SK-N-SH (cell line): ENCODE data around the gene CSNK1D. TPM values are rescaled to one million over a fixed set of nuclear protein-coding genes. Genes with fewer than 3 reads are reported as not detected.

Experiments used
- CTCF ChIA-PET: fragments of 300-600, 350-600 bp; formaldehyde crosslinking; extraction: SDS; loops from one replicate; lab custom pipeline; 2021; lab: Yijun Ruan, JAX
- POLR2A ChIA-PET: fragments of 350-600 bp; sonication (Branson Sonifier 250); formaldehyde crosslinking; extraction: SDS; loops from one replicate; lab custom pipeline; 2020; ENCODE audit warnings: antibody characterized with exemption, inconsistent platforms; lab: Yijun Ruan, JAX
- DNase-seq: peaks from one replicate; pipeline ENCODE4 v3.0.0; 2012
- H2AFZ ChIP-seq: fragments of 200-600 bp; sonication (generic); 2 replicates; pipeline ENCODE4 v1.8.1; 2016; ENCODE audit warnings: antibody characterized with exemption, mild to moderate bottlenecking, low read depth
- H3F3A ChIP-seq: fragments of 200-600 bp; sonication (generic); replicated peaks from 2 replicates; pipeline ENCODE3; 2016; ENCODE audit warnings: antibody characterized with exemption, mild to moderate bottlenecking; ENCODE audit not compliant: insufficient read depth
- H3K27ac ChIP-seq, 2 experiments: fragments of 200-500 bp in 1 of 2; fragments of 200-600 bp in 1 of 2; sonication (Bioruptor generic) in 1 of 2; sonication (generic), shearing (Covaris generic) in 1 of 2; 2 replicates each; pipeline versions ENCODE4 v1.5.1 to v1.6.1; 2014 to 2016; ENCODE audit warnings: low read depth in 2 of 2, inconsistent platforms in 1 of 2, low read length in 1 of 2, mild to moderate bottlenecking in 1 of 2, mixed read lengths in 1 of 2
- H3K27me3 ChIP-seq: fragments of 200-600 bp; sonication (generic), shearing (Covaris generic); 2 replicates; pipeline ENCODE4 v1.6.1; 2016; ENCODE audit warnings: mixed run types; ENCODE audit not compliant: insufficient read depth
- H3K36me3 ChIP-seq, 2 experiments: fragments of 200-500 bp in 1 of 2; fragments of 200-600 bp in 1 of 2; sonication (Bioruptor generic) in 1 of 2; sonication (generic) in 1 of 2; replicated peaks in 1 of 2; 2 replicates each; pipeline versions ENCODE3 to v1.5.1; 2014 to 2016; ENCODE audit warnings: low read length in 1 of 2, mild to moderate bottlenecking in 1 of 2; ENCODE audit not compliant: insufficient read depth in 2 of 2, control insufficient read depth in 1 of 2
- H3K4me1 ChIP-seq, 2 experiments: fragments of 200-500 bp in 1 of 2; fragments of 200-600 bp in 1 of 2; sonication (Bioruptor generic) in 1 of 2; sonication (generic), shearing (Covaris generic) in 1 of 2; 2 replicates each; pipeline versions ENCODE4 v1.5.1 to v1.6.1; 2014 to 2016; ENCODE audit warnings: low read depth in 1 of 2, low read length in 1 of 2, mixed run types in 1 of 2; ENCODE audit not compliant: insufficient read depth in 2 of 2, control insufficient read depth in 1 of 2
- H3K4me2 ChIP-seq: fragments of 200-600 bp; sonication (generic), shearing (Covaris generic); 2 replicates; pipeline ENCODE4 v1.6.1; 2017; ENCODE audit warnings: mixed run types
- H3K4me3 ChIP-seq, 2 experiments: fragments of 200-500 bp in 1 of 2; fragments of 200-600 bp in 1 of 2; sonication (Bioruptor generic) in 1 of 2; sonication (generic), shearing (Covaris generic) in 1 of 2; 2 replicates each; pipeline versions ENCODE4 v1.5.1 to v1.8.1; 2014 to 2016; ENCODE audit warnings: low read depth in 2 of 2, inconsistent platforms in 1 of 2, low read length in 1 of 2, mild to moderate bottlenecking in 1 of 2, mixed read lengths in 1 of 2, moderate library complexity in 1 of 2
- H3K79me2 ChIP-seq: fragments of 200-600 bp; sonication (generic); 2 replicates; pipeline ENCODE4 v1.8.1; 2017; ENCODE audit warnings: mild to moderate bottlenecking; ENCODE audit not compliant: insufficient read depth
- H3K9ac ChIP-seq: fragments of 200-600 bp; sonication (generic); 2 replicates; pipeline ENCODE4 v1.6.1; 2017; ENCODE audit warnings: mixed run types
- H3K9me2 ChIP-seq: fragments of 200-600 bp; sonication (generic); 2 replicates; pipeline ENCODE4 v1.6.1; 2017; ENCODE audit warnings: mixed run types
- H3K9me3 ChIP-seq: fragments of 200-600 bp; sonication (generic); 2 replicates; pipeline ENCODE4 v1.6.1; 2017; ENCODE audit warnings: mixed run types, mild to moderate bottlenecking, moderate library complexity
- H4K20me1 ChIP-seq: fragments of 200-600 bp; sonication (generic); 2 replicates; pipeline ENCODE4 v1.6.1; 2017; ENCODE audit warnings: mild to moderate bottlenecking, mixed run types; ENCODE audit not compliant: insufficient read depth
- ELF1 ChIP-seq: IDR thresholded peaks from 2 replicates; pipeline ENCODE4 v1.4.0; 2012
- EZH2phosphoT487 ChIP-seq: fragments of 200-600 bp; sonication (generic); IDR thresholded peaks from 2 replicates; pipeline ENCODE4 v1.6.1; 2017; ENCODE audit warnings: low read depth, mixed run types, mild to moderate bottlenecking, antibody characterized with exemption, moderate library complexity, borderline replicate concordance
- FOSL2 ChIP-seq: IDR thresholded peaks from 2 replicates; pipeline ENCODE4 v1.4.0; 2012; ENCODE audit warnings: low read depth, mild to moderate bottlenecking, moderate library complexity, borderline replicate concordance
- JUND ChIP-seq: IDR thresholded peaks from 2 replicates; pipeline ENCODE4 v1.4.0; 2012
- NFIC ChIP-seq: IDR thresholded peaks from 2 replicates; pipeline ENCODE4 v1.4.0; 2012; ENCODE audit warnings: borderline replicate concordance
- NRF1 ChIP-seq: IDR thresholded peaks from 2 replicates; pipeline ENCODE4 v1.6.1; 2012; ENCODE audit warnings: low read depth, mild to moderate bottlenecking, low read length
- PBX3 ChIP-seq: IDR thresholded peaks from 2 replicates; pipeline ENCODE4; 2012
- RAD21 ChIP-seq: IDR thresholded peaks from 2 replicates; pipeline ENCODE4 v1.6.1; 2012; ENCODE audit warnings: mild to moderate bottlenecking, low read length
- RCOR1 ChIP-seq: fragments of 150-350 bp; IDR thresholded peaks from 2 replicates; pipeline ENCODE4 v1.6.1; 2017; ENCODE audit warnings: antibody characterized with exemption, low read length
- RXRA ChIP-seq: IDR thresholded peaks from 2 replicates; pipeline ENCODE4 v1.4.0; 2012; ENCODE audit warnings: low read depth, mild to moderate bottlenecking, borderline replicate concordance
- SIN3A ChIP-seq: IDR thresholded peaks from 2 replicates; pipeline ENCODE4 v1.6.1; 2012; ENCODE audit warnings: low read depth, mild to moderate bottlenecking, low read length, moderate library complexity, borderline replicate concordance
- SMC3 ChIP-seq: IDR thresholded peaks from 2 replicates; pipeline ENCODE4 v1.6.1; 2012; ENCODE audit warnings: low read depth, low read length, improper control_type of control experiment
- TAF1 ChIP-seq: IDR thresholded peaks from 2 replicates; pipeline ENCODE4 v1.6.1; 2012; ENCODE audit warnings: low read depth, mild to moderate bottlenecking, low read length, moderate library complexity, borderline replicate concordance
- TCF12 ChIP-seq: IDR thresholded peaks from 2 replicates; pipeline ENCODE4 v1.4.0; 2012
- YY1 ChIP-seq: IDR thresholded peaks from 2 replicates; pipeline ENCODE4 v1.4.0; 2012; ENCODE audit warnings: low read depth, mild to moderate bottlenecking
- ZBTB33 ChIP-seq: IDR thresholded peaks from 2 replicates; pipeline ENCODE4 v1.4.0; 2012; ENCODE audit warnings: low read depth, borderline replicate concordance
- WGBS: methylation state at CpG from one replicate; pipeline ENCODE4 v1.1.6; 2017; ENCODE audit warnings: low lambda C conversion rate; 5-methylcytosine and 5-hydroxymethylcytosine counted together
- polyA plus RNA-seq, 3 experiments: library from polyadenylated mRNA; depleted of rRNA; stranded (reverse); fragments of >200 nt; gene quantifications; 2 replicates each; pipeline ENCODE4 v1.2.3, GENCODE V29; 2012
- TF ChIP-seq, protein P1 (sequence below): IDR thresholded peaks from 2 replicates; pipeline ENCODE4 v1.6.1; 2012; ENCODE audit warnings: mild to moderate bottlenecking, low read depth, low read length, moderate library complexity
- TF ChIP-seq, protein P2 (sequence below): fragments of 150-350 bp; IDR thresholded peaks from 2 replicates; pipeline ENCODE4 v1.6.1; 2017; ENCODE audit warnings: antibody characterized with exemption, low read length, low read depth, borderline replicate concordance
- TF ChIP-seq, protein P3 (sequence below): fragments of 200-600 bp; sonication (generic); IDR thresholded peaks from 2 replicates; pipeline ENCODE4 v1.6.1; 2017; ENCODE audit warnings: antibody characterized with exemption, mild to moderate bottlenecking, moderate library complexity

CSNK1D gene
- polyA plus RNA-seq, 1 of the 3 experiments (the other 2 are of a cell fraction): 216 TPM

DNA sequence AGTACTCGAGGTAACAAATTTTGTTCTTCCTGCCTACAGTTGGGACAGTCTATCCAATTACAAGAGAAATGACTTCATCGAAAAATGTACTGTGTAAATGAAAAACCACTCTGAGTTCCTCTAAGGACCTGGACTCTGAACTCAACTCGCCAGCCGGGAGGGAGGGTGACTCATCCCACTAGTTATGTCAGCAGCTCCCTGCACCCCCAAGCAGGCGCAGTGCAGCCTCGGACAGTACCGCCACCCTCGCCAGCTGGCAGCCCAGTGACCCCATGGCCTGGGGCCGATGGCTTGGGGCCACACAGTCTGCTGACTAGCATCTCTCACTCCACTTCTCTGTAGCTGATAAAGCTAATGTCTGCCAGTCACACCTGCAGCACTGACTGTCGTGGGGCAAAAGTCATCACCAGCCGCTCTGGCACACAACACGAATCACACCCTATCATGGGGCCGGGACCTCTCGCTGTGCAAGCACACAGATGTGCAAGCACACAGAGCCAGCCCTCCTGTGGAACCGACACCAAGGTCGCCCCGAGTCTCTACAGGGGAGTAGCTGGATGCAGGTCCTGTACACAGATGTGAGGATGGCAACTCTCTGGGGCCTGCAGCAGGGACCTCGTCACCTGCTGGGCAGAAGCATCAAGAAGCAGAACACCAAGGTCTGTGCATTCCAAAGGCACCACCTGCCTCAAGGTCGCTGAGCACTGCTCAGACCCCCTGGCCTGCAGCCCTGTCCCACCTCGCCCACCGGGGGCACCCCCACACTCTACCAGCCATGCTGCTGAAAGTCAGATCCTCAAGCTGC, 5.7 kb downstream of the CSNK1D start:
- TF ChIP-seq YY1 (no peak), SIN3A (peak; percentile 87), ZBTB33 (no peak), NFIC (0 out of 2 replicates have a peak, but pooled peaks have one; percentile 55), PBX3 (peak; percentile 64), SMC3 (no peak), RCOR1 (no peak), ELF1 (no peak), RAD21 (no peak), JUND (peak; percentile 95; the same call in 1 of the 2 replicates), RXRA (no peak; the same call in 1 of the 2 replicates), FOSL2 (peak; percentile 98; the same call in 1 of the 2 replicates), NRF1 (peak; percentile 51; the same call in 1 of the 2 replicates), EZH2phosphoT487 (no peak), TAF1 (no peak), TCF12 (peak; percentile 1; the same call in 1 of the 2 replicates)
- TF ChIP-seq, protein P1, sequence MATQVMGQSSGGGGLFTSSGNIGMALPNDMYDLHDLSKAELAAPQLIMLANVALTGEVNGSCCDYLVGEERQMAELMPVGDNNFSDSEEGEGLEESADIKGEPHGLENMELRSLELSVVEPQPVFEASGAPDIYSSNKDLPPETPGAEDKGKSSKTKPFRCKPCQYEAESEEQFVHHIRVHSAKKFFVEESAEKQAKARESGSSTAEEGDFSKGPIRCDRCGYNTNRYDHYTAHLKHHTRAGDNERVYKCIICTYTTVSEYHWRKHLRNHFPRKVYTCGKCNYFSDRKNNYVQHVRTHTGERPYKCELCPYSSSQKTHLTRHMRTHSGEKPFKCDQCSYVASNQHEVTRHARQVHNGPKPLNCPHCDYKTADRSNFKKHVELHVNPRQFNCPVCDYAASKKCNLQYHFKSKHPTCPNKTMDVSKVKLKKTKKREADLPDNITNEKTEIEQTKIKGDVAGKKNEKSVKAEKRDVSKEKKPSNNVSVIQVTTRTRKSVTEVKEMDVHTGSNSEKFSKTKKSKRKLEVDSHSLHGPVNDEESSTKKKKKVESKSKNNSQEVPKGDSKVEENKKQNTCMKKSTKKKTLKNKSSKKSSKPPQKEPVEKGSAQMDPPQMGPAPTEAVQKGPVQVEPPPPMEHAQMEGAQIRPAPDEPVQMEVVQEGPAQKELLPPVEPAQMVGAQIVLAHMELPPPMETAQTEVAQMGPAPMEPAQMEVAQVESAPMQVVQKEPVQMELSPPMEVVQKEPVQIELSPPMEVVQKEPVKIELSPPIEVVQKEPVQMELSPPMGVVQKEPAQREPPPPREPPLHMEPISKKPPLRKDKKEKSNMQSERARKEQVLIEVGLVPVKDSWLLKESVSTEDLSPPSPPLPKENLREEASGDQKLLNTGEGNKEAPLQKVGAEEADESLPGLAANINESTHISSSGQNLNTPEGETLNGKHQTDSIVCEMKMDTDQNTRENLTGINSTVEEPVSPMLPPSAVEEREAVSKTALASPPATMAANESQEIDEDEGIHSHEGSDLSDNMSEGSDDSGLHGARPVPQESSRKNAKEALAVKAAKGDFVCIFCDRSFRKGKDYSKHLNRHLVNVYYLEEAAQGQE: peak; percentile 8; the same call in 1 of the 2 replicates
- TF ChIP-seq, protein P2, sequence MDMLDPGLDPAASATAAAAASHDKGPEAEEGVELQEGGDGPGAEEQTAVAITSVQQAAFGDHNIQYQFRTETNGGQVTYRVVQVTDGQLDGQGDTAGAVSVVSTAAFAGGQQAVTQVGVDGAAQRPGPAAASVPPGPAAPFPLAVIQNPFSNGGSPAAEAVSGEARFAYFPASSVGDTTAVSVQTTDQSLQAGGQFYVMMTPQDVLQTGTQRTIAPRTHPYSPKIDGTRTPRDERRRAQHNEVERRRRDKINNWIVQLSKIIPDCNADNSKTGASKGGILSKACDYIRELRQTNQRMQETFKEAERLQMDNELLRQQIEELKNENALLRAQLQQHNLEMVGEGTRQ: no peak
- TF ChIP-seq, protein P3, sequence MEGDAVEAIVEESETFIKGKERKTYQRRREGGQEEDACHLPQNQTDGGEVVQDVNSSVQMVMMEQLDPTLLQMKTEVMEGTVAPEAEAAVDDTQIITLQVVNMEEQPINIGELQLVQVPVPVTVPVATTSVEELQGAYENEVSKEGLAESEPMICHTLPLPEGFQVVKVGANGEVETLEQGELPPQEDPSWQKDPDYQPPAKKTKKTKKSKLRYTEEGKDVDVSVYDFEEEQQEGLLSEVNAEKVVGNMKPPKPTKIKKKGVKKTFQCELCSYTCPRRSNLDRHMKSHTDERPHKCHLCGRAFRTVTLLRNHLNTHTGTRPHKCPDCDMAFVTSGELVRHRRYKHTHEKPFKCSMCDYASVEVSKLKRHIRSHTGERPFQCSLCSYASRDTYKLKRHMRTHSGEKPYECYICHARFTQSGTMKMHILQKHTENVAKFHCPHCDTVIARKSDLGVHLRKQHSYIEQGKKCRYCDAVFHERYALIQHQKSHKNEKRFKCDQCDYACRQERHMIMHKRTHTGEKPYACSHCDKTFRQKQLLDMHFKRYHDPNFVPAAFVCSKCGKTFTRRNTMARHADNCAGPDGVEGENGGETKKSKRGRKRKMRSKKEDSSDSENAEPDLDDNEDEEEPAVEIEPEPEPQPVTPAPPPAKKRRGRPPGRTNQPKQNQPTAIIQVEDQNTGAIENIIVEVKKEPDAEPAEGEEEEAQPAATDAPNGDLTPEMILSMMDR: peak; percentile 13; the same call in 1 of the 2 replicates
- peaks cover 47 to 49% of the 10 kb centered on the region in 2 experiments; a peak in 3 of 4 replicates for H3K4me1 ChIP-seq
- peak overlapping the region; percentile 50 to 92 for H3K27ac ChIP-seq
- H3K9me3 ChIP-seq: no peaks in the 10 kb centered on the region
- peak overlapping the region; percentile 2 to 18 for H3K4me3 ChIP-seq
- peaks cover 57 to 66% of the 10 kb centered on the region in 2 experiments for H3K36me3 ChIP-seq
- peaks cover 28% of the 10 kb centered on the region for H3F3A ChIP-seq
- DNase-seq: peak; percentile 66
- peaks cover 99% of the 10 kb centered on the region for H4K20me1 ChIP-seq
- peaks cover 99% of the 10 kb centered on the region for H3K79me2 ChIP-seq
- WGBS: 32% methylated on average over 21 of the region's 21 CpGs
- H2AFZ ChIP-seq: no peak overlapping the region
- H3K9me2 ChIP-seq: no peaks in the 10 kb centered on the region
- H3K27me3 ChIP-seq: no peaks in the 10 kb centered on the region
- peak overlapping the region; percentile 54 for H3K9ac ChIP-seq
- CTCF ChIA-PET: interaction anchor here (0.8 to 3.4 kb wide), 4 partner anchors 16 to 253 kb away, joined by 3 to 14 read pairs (median 4); no protein-coding TSS in a partner anchor
- H3K4me2 ChIP-seq: peak overlapping the region; percentile 79
- POLR2A ChIA-PET: no interaction called here
